ENCODE measurements around the gene HSF5. TPM values are rescaled to one million over a fixed set of nuclear protein-coding genes. Genes with fewer than 3 reads are reported as not detected.

Gene HSF5
- total RNA-seq, 2 experiments from 2014 or later, result 0.22 TPM; not detected in 1

DNA sequence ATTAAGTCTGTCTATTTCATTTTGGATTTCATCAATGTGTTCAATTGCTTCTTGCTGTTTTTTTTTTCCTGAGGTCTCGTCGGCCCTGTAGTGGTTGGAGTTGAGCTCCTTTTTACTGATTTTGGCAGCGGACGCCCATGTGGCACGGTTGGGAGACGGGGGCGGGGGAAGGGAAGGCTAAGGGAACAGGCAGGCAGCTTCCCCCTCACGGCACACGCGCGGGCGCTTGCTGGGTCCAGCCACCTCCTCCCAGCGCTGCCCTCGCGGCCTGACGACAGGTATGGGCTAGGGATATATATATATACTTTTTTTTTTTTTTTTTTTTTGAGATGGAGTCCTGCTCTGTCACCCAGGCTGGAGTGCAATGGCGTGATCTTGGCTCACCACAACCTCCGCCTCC lies 11.4 kb downstream of the HSF5 start:
- TF ChIP-seq CTCF (conservative IDR thresholded peaks at IDR 0.05; ENCODE audit: low read length) (no peak), EZH2phosphoT487 (IDR thresholded peaks at IDR 0.05; ENCODE audit: borderline replicate concordance, low read depth, low read length) (no peak)
- H3K27ac ChIP-seq (ENCODE audit: low read depth, low read length, poor library complexity, severe bottlenecking), result no peak overlapping the region
- DNase-seq (ENCODE audit: low spot score), result no peak
- H3K9me2 ChIP-seq (ENCODE audit: insufficient read depth, low read length), result no peaks in the 10 kb centered on the region
- CTCF ChIA-PET (ENCODE audit: unreplicated experiment), result no interaction called here
- H3K4me3 ChIP-seq (ENCODE audit: low read depth, low read length, poor library complexity, severe bottlenecking), result no peak overlapping the region
- no peak overlapping the region for H2AFZ ChIP-seq (ENCODE audit: low read length)
- H3K4me2 ChIP-seq (ENCODE audit: low read length), result no peak overlapping the region
- no peaks in the 10 kb centered on the region for H3K36me3 ChIP-seq (ENCODE audit: insufficient read depth, low read length)
- H3K9me3 ChIP-seq (ENCODE audit: low read length), result no peaks in the 10 kb centered on the region
- H4K20me1 ChIP-seq (ENCODE audit: insufficient read depth, low read length), result no peaks in the 10 kb centered on the region
- no TSS peak for BruUV-seq (replicated peaks)
- POLR2A ChIA-PET, result no interaction called here
- H3K4me1 ChIP-seq (ENCODE audit: insufficient read depth, low read length, poor library complexity, severe bottlenecking), result no peaks in the 10 kb centered on the region
- intact Hi-C loops (cut with micrococcal nuclease; ENCODE audit: unreplicated experiment), result no loop called here
- no peaks in the 10 kb centered on the region for H3K79me2 ChIP-seq (ENCODE audit: insufficient read depth, low read depth, low read length)

DNA sequence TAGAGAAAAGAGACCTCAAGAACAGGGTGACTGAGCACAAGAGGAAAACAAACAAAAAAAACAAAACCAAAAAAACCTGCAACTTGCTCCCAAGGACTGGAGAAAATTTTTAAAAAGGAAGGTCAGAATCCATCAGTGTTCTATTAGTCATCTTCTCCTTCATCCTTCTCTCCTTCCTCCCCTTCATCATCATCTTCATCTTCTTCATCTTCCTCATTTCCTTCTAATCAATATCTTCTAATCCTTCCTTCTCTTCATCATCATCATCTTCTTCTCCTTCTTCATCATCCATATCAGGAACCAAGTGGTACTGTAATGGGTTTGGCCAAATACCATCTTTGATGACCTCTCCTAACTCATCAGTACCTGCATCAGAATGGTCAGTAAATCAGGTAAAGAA lies 12.2 kb downstream of the HSF5 start:
- BruUV-seq (replicated peaks), result no TSS peak
- ChIA-PET POLR2A (no interaction called here), CTCF (ENCODE audit: unreplicated experiment) (no interaction called here)
- DNase-seq (ENCODE audit: low spot score), result no peak
- intact Hi-C loops (cut with micrococcal nuclease; ENCODE audit: unreplicated experiment), result no loop called here
- Histone ChIP-seq H4K20me1 (ENCODE audit: insufficient read depth, low read length) (no peaks in the 10 kb centered on the region), H3K4me3 (ENCODE audit: low read depth, low read length, poor library complexity, severe bottlenecking) (no peak overlapping the region), H3K9me2 (ENCODE audit: insufficient read depth, low read length) (no peaks in the 10 kb centered on the region), H3K36me3 (ENCODE audit: insufficient read depth, low read length) (no peaks in the 10 kb centered on the region), H3K27ac (ENCODE audit: low read depth, low read length, poor library complexity, severe bottlenecking) (no peak overlapping the region), H3K9me3 (ENCODE audit: low read length) (no peaks in the 10 kb centered on the region), H3K79me2 (ENCODE audit: insufficient read depth, low read depth, low read length) (no peaks in the 10 kb centered on the region), H2AFZ (ENCODE audit: low read length) (no peak overlapping the region), H3K4me2 (ENCODE audit: low read length) (no peak overlapping the region), H3K4me1 (ENCODE audit: insufficient read depth, low read length, poor library complexity, severe bottlenecking) (no peaks in the 10 kb centered on the region)
- TF ChIP-seq CTCF (conservative IDR thresholded peaks at IDR 0.05; ENCODE audit: low read length) (no peak), EZH2phosphoT487 (IDR thresholded peaks at IDR 0.05; ENCODE audit: borderline replicate concordance, low read depth, low read length) (no peak)

GRCh38 chr17:58470356-58470755 lies 17.9 kb downstream of the HSF5 start:
- no peaks in the 10 kb centered on the region for H4K20me1 ChIP-seq (ENCODE audit: insufficient read depth, low read length)
- H3K9me2 ChIP-seq (ENCODE audit: insufficient read depth, low read length), result no peaks in the 10 kb centered on the region
- H2AFZ ChIP-seq (ENCODE audit: low read length), result no peak overlapping the region
- no peaks in the 10 kb centered on the region for H3K79me2 ChIP-seq (ENCODE audit: insufficient read depth, low read depth, low read length)
- TF ChIP-seq EZH2phosphoT487 (IDR thresholded peaks at IDR 0.05; ENCODE audit: borderline replicate concordance, low read depth, low read length) (no peak), CTCF (conservative IDR thresholded peaks at IDR 0.05; ENCODE audit: low read length) (no peak)
- intact Hi-C loops (cut with micrococcal nuclease; ENCODE audit: unreplicated experiment), result no loop called here
- H3K9me3 ChIP-seq (ENCODE audit: low read length), result no peaks in the 10 kb centered on the region
- POLR2A ChIA-PET, result interaction anchor here (0.6 kb wide), 1 partner anchor 317 kb away, joined by 5 read pairs; no protein-coding TSS in a partner anchor
- no peak overlapping the region for H3K27ac ChIP-seq (ENCODE audit: low read depth, low read length, poor library complexity, severe bottlenecking)
- H3K4me2 ChIP-seq (ENCODE audit: low read length), result no peak overlapping the region
- H3K4me1 ChIP-seq (ENCODE audit: insufficient read depth, low read length, poor library complexity, severe bottlenecking), result no peaks in the 10 kb centered on the region
- H3K4me3 ChIP-seq (ENCODE audit: low read depth, low read length, poor library complexity, severe bottlenecking), result no peak overlapping the region
- no peaks in the 10 kb centered on the region for H3K36me3 ChIP-seq (ENCODE audit: insufficient read depth, low read length)
- DNase-seq (ENCODE audit: low spot score), result no peak
- CTCF ChIA-PET (ENCODE audit: unreplicated experiment), result no interaction called here
- BruUV-seq (replicated peaks), result no TSS peak
